HG02678 (cell line): ENCODE measurements around the gene CDON.

Source experiments
- ATAC-seq: cut with Tn5 transposase; IDR thresholded peaks from one replicate; pipeline ENCODE4 v1.9.1; 2021; ENCODE audit warnings: mild to moderate bottlenecking, moderate library complexity; ENCODE audit not compliant: unreplicated experiment

Gene CDON

GRCh38 chr11:125957618-125958332 is 104.9 kb downstream of the CDON start:
- no peak for ATAC-seq

GRCh38 chr11:125956391-125957134 is 106.1 kb downstream of the CDON start:
- no peak for ATAC-seq

- no peak for ATAC-seq
These were observed 106.8 kb downstream of the CDON start for GRCh38 chr11:125955856-125956255.

GRCh38 chr11:125954945-125955640 is 107.6 kb downstream of the CDON start:
- no peak for ATAC-seq

- no peak for ATAC-seq
These were observed 108.3 kb downstream of the CDON start for GRCh38 chr11:125954123-125954944.

- ATAC-seq: no peak
These were observed 109.2 kb downstream of the CDON start for GRCh38 chr11:125953401-125953935.

GRCh38 chr11:125952973-125953372 is 109.7 kb downstream of the CDON start:
- ATAC-seq: no peak

- ATAC-seq: no peak
These were observed 110.1 kb downstream of the CDON start for GRCh38 chr11:125952559-125952958.

GRCh38 chr11:125951731-125952130 is 110.9 kb downstream of the CDON start:
- no peak for ATAC-seq

GRCh38 chr11:125950696-125951651 is 111.7 kb downstream of the CDON start:
- no peak for ATAC-seq

GRCh38 chr11:125950178-125950490 is 112.5 kb downstream of the CDON start:
- ATAC-seq: no peak

GRCh38 chr11:125949271-125950177 is 113.1 kb downstream of the CDON start:
- ATAC-seq: no peak

- ATAC-seq: no peak
These were observed 114.2 kb downstream of the CDON start for GRCh38 chr11:125948278-125949051.

GRCh38 chr11:125947419-125948277 is 115.0 kb downstream of the CDON start:
- ATAC-seq: no peak

GRCh38 chr11:125946712-125947418 is 115.8 kb downstream of the CDON start:
- ATAC-seq: no peak

- ATAC-seq: no peak
These were observed 116.7 kb downstream of the CDON start, which contains the start of gene VSIG10L2 for GRCh38 chr11:125945797-125946520. VSIG10L2 (plus strand) TSS chr11:125946044; CDS start chr11:125946056, 12 bp downstream.
